GM18909 (cell line): ENCODE results near the gene DOLPP1.

Source experiments
- ATAC-seq: cut with Tn5 transposase; IDR thresholded peaks from one replicate; pipeline ENCODE4 v1.9.1; 2021; ENCODE audit warnings: mild to moderate bottlenecking; ENCODE audit not compliant: unreplicated experiment, poor library complexity

The DOLPP1 gene

GRCh38 chr9:129080601-129081387 lies at the start of gene DOLPP1:
Gene DOLPP1 (plus strand): TSS chr9:129081111. CDS start chr9:129081132, 21 bp downstream.
- peak; percentile 94 for ATAC-seq

GRCh38 chr9:129031514-129031913 lies 49.4 kb upstream of the DOLPP1 start:
- ATAC-seq: no peak

- no peak for ATAC-seq
Observed at GRCh38 chr9:129032541-129033159, 48.3 kb upstream of the DOLPP1 start.

- no peak for ATAC-seq
Observed at GRCh38 chr9:129033216-129033615, 47.7 kb upstream of the DOLPP1 start.

DNA sequence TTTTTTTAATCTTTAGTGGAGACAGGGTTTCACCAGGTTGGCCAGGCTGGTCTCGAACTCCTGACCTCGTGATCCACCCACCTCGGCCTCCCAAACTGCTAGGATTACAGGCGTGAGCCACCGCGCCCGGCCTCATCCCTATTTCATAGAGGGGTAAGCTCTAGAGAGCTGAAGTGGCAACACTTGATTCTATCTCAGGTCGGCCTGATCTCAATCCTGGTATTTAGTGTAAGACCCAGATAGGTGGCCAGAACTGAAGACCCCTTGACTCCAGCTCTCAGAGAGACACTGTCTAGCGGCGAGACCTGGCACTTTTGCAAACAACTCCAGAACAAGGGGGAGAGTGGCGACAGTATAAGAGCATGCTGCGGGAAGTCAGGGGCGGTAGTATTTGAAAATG lies 45.1 kb upstream of the DOLPP1 start:
- ATAC-seq: peak; percentile 4

DNA sequence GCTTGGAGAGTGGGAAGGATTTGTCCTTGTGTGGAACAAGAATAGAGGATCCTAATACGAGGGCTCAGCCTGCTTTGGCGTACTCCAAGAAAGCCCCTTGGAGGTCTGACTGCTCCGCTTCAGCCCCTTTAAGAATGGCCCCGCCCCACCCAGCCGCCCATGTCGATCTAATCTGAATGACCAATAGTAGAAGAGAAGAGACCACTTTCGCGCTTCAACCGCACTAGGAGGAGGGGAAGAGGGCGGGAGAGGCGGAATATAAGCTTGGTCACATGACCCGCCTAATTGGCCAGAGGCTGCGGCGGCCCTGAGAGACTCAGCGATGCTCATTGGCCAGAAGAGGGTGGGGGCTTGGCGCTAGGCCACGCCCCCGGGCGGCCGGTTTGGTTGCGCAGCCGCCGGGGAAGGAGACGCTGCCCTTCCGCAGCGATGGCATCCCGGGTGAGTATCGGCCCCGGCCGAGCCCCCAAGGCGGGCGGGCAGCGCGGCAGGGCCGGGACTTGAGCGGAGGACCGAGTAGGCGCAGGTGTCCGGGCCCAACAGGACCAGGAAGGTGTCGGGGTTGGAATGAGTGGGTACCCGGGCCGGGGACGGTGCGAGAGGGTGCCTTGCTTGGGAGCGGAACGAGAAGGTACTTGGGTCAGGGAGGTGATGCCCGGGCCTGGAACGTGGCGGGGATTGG lies 44.5 kb upstream of the DOLPP1 start, which contains the start of gene MIGA2:
Gene MIGA2, plus strand, starts transcription at position 386 of the 682 bp plus-strand sequence. CDS start 3,969 bp downstream, outside the sequence.
- ATAC-seq: peak; percentile 96

- ATAC-seq: no peak
Observed at GRCh38 chr9:129036923-129037766, 43.8 kb upstream of the DOLPP1 start.

DNA sequence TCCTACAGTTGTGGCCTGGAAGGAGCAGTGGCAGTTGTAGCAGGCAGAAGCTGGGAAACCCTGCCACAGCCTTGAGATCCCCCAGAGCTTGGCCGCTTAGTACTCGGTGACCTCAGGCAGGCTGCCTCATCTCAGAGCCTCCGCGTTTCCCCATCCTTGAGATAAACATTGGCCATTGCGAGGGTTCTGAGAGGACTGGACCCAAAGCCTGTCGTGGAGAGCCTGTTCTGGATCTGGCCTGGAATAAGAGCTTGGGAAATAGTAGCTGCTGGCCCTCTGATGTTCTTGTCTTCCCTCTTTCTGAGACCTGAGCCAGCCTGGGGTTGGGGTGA lies 43.2 kb upstream of the DOLPP1 start:
- ATAC-seq: no peak

GRCh38 chr9:129038109-129038852 lies 42.6 kb upstream of the DOLPP1 start:
- ATAC-seq: no peak

DNA sequence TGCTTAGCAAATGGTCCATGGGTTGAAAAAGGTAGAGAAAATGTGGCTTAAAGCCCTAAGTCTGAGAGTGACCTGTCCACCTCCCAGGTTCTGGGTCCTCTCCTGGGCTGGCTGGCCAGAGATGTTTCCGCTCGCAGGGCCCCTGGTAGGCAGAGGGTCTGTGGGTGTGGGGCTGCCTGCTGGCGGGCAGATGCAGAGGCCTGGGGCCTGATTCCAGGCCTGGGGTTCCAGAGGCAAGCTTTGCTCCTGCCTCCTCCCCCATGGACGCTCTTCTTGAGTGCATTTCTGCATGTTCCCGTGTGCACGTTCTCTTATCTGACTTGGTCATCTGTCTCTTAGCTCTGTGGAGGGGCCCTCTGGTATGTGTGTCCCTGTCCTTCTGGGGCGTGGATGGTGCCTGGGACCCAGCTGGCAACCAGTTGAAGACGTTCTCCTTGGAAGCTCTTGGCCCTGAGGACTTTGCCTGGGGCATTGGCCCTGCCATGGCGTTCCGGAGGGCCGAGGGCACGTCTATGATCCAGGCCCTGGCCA lies 40.7 kb upstream of the DOLPP1 start:
- no peak for ATAC-seq

GRCh38 chr9:129042016-129042415 lies 38.9 kb upstream of the DOLPP1 start:
- no peak for ATAC-seq

DNA sequence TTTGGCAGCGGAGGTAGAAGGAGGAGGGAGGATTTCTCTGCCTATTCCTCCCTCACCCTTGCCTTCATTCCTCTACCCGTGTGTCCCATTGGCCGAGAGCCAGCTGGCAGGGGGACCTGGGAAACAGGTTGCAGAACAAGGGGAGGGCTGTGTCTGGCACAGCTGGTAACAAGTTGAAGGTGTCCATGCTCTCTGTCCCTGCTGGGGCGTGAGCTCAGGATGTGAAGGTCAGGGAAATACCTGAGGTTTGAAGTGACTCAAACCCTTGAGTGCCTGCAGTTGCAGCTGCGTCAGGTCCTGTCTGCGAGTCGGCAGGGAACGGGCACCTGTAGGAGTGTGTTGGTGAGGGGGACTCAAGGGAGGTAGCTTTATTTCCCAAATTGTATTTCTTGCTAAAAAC lies 28.3 kb upstream of the DOLPP1 start:
- no peak for ATAC-seq

GRCh38 chr9:129053020-129053419 lies 27.9 kb upstream of the DOLPP1 start:
- ATAC-seq: no peak

DNA sequence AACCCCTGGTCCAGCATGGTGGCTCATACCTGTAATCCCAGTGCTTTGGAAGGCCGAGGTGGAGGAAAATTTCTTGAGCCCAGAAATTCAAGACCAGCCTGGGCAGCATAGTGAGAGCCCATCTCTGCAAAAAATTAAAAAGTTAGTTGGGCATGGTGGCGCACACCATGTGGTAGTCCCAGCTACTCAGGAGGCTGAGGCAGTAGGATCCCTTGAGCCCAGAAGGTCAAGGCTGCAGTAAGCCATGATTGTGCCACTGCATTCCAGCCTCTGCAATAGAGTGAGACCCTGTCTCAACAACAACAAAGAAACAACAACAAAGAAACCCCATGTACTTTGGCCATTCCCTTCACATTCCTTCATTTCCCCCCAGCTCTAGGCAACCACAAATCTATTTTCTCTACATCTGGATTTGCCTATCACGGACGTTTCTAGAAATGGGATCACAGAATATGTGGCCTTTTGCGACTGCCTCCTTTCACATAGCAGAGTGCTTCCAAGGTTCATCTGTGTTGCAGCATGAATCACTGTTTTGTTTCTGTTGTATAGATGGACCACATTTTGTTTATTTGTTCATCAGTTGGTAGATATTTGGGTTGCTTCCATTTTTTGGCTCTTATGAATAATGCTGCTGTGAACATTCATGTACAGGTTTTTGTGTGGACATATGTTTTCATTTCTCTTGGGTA lies 26.6 kb upstream of the DOLPP1 start:
- ATAC-seq: no peak

- ATAC-seq: no peak
Observed at GRCh38 chr9:129058965-129059795, 21.7 kb upstream of the DOLPP1 start.

- no peak for ATAC-seq
Observed at GRCh38 chr9:129059796-129060785, 20.8 kb upstream of the DOLPP1 start.

DNA sequence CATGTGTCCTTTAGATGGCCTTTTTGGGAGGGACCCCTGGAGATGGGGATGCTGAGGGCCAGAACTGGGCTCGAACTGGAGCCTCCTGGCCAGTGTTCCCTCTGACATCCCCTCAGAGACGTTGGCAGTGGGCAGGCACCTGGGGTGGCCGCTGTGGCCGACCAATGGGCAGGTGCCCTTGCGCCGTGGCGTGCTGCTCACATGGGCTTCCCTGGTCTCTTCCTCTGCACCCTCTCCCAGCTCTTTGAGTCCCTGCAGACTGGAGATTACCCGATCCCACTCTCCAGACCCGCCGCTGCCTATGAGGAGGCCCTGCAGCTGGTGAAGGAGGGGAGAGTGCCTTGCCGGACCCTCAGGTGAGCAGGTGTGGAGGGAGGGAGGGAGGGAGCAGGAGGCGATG lies 19.9 kb upstream of the DOLPP1 start:
- no peak for ATAC-seq
